GM13976 (cell line): ENCODE data around the gene TMEM108.

ENCODE experiments used
- DNase-seq: peaks from one replicate; pipeline ENCODE4 v3.0.0; 2012; ENCODE audit warnings: low spot score
- in situ Hi-C: fragments of 300-500 bp; cut with MboI; formaldehyde crosslinking; loops from one replicate; pipeline ENCODE4 v1.12.0; 2022; ENCODE audit warnings: low sequenced_read_pairs, mixed read lengths, inconsistent platforms; ENCODE audit not compliant: unreplicated experiment
- TF ChIP-seq, protein P1 (sequence below): IDR thresholded peaks from 2 replicates; pipeline ENCODE4 v1.5.1; 2012; ENCODE audit warnings: borderline replicate concordance, mild to moderate bottlenecking; ENCODE audit not compliant: insufficient read depth; ENCODE audit errors: extremely low read depth, missing control alignments, control extremely low read depth

The TMEM108 gene

DNA sequence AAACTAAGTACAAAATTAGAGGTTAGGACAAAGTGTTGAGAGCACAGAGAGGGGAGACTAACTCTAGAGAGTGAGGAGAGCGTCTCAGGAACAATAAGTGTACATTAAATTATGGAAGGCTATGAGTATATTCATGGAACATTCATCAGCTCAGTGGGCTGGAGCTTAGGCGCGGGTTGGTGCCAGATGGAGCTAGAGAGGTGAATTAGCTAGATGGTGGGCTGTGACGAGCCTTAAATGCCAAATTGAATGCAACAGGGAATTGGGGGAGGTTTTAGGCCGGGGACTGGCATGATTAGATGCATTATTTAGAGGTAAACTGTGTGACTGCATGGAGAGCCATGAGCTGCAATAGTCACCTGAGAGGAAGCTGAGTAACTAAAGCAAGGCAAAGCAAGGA is 97.1 kb downstream of the TMEM108 start:
- no peak for DNase-seq
- in situ Hi-C loops = no loop called here
- TF ChIP-seq, protein P1, sequence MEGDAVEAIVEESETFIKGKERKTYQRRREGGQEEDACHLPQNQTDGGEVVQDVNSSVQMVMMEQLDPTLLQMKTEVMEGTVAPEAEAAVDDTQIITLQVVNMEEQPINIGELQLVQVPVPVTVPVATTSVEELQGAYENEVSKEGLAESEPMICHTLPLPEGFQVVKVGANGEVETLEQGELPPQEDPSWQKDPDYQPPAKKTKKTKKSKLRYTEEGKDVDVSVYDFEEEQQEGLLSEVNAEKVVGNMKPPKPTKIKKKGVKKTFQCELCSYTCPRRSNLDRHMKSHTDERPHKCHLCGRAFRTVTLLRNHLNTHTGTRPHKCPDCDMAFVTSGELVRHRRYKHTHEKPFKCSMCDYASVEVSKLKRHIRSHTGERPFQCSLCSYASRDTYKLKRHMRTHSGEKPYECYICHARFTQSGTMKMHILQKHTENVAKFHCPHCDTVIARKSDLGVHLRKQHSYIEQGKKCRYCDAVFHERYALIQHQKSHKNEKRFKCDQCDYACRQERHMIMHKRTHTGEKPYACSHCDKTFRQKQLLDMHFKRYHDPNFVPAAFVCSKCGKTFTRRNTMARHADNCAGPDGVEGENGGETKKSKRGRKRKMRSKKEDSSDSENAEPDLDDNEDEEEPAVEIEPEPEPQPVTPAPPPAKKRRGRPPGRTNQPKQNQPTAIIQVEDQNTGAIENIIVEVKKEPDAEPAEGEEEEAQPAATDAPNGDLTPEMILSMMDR = no peak

DNA sequence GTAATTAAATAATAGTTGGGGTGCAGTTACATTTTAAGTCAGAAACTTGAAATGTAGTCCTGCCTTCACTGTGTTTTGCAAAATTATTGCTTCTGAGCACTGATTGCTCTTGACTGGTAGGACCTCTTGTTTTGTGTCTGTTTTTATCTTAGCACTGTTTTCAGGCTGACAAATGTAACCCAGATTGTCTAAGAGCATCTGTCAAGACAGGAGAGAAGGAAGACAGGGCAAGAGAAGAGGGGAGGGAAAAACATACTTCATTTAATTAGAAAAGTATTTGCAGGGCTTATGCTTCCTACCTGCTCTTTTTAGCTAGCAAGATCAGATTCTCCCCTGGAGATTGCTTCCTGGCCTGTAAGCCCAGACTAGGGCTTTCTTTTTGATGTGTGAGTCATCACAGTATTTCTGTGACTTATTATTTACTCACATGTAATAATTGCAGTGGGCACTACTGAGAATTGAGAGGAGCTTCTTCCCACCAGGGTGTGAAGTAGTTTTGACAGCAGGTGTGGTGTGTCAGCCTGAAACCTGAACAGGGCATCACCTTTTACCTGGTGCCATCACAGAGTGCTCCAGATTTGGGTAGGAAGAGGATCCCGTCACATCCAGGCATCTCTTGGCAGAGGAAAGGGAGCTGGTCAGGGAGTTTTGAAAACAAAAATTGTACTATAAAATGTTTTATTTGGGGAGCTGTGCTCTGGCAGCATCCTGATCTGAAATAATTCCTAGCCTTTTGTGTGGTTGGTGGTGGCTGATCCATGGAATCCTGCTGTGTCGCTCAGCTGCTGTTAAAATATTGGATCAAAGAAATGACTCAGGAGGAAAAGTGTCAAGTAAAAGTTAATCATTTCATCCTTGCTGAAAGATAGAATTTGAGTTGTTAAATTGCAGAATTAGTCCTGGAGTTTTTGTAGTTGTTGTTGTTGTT is 98.2 kb downstream of the TMEM108 start:
- TF ChIP-seq, protein P1 = no peak
- in situ Hi-C loops = no loop called here
- peak; percentile 11 for DNase-seq

DNA sequence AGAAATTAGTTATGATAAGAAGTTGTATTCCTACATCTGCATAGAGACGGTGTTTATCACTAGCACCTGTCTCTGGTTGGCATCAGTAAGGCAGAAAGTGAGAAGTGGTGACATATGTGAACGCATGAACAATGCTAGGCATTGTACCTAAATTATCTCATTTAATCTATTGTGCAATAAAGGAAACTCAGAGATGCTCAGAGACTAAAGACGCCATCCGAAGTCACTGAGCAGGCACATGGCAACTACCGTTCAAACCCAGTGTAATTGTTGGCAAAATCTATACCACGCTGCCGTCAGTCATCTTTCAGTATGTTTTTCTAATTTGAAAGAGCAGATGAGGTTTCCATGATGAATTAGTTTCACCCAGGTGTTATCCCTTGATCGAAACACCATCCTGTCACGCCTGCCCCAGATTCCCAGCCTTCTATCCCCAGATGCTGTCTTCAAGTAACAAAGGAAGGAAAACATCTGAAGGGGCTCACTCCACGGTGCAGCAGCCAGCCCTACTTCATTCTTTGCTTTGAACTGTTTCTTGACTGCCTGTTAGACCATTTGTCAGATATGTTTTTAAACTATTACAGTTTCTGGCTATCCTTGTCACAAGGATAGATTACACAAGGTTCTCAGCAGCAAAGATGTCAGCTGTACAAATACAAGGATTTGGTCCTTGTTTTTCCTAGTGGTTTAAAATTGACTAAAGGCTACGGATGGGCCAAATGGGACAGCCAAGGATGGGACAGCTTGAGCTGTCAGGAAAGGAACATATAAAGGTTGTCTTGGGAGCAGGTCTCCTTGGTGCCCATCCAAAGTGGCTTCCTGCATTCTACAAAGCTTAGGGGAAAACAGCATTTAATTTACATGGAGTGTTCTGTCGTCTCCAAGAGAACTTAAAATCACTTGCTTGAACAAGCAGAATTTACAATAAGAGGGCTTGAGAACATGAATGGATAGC is 99.1 kb downstream of the TMEM108 start:
- in situ Hi-C loops = no loop called here
- TF ChIP-seq, protein P1 = no peak
- no peak for DNase-seq

DNA sequence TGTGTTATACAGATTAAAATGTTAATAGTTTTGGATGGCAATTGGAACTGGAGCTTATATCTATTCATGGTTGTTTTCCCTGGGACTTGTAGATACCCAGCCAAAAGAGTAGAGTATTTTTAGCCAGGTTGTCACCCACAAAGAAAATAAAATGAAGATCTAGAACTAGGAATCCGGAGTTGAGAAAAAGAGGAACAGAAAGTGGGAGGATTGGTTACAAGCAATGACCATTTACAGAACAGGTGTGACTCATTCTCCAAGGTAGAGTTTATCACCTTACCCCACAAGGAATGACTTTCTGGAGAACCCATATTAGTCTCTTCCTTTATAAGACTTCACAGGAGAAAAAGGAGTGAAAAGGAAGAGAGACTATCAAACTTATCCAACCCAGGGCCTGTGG is 99.8 kb downstream of the TMEM108 start:
- DNase-seq = peak; percentile 13
- in situ Hi-C loops = no loop called here
- TF ChIP-seq, protein P1 = no peak

DNA sequence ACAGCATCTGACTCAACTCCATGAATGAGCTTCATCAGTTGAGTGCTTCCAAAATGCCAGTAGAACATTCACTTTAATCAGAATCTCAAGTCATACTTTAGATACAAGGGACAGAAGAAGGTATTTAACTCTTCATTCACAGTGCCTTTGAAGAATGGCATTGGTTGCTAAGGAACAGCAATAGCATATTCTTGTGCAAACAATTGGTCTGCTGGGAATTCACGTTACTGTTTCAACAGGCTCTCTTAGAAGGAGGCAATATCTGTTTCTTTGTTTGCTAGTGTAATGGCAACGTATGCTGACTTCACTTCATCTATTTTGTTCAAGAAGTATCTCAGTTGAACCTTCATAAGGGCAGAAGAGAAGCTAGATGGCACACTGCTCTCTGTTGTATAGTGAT is 113.9 kb downstream of the TMEM108 start:
- TF ChIP-seq, protein P1 = no peak
- DNase-seq = no peak
- in situ Hi-C loops = no loop called here

DNA sequence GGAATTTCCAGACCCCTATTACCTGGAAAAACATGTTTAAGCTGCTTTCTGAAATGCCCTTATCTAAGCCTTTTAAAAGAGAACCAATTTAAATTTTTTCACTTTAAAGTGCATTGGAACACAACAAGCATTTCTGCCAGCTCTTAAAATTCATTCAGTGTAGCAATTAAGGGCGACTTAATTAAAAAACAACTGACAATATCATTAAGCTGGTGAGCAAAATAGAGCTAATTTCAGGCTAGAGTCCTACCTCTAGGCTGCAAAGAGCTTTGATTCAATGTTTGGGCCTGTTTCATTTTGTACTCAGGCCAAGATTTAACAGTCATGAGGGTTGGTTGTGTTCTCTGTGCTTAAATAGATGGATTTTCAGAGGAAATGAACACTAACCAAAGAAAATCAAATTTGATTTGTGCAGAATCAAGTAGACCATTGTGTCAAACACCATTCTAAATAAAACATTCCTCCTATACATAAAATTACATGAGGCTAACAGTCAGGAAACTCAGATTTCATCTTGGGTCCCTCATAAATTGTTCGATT is 114.6 kb downstream of the TMEM108 start:
- TF ChIP-seq, protein P1 = no peak
- in situ Hi-C loops = no loop called here
- no peak for DNase-seq
